HepG2 (cell line): ENCODE measurements around the gene CHKA. TPM values are rescaled to one million over a fixed set of nuclear protein-coding genes. Genes with fewer than 3 reads are reported as not detected.

Experiments used
- AGO1 ChIP-seq: fragments of 200-400 bp; formaldehyde crosslinking; IDR thresholded peaks from 2 replicates; pipeline ENCODE4 v1.6.1; 2017; ENCODE audit warnings: mild to moderate bottlenecking, low read depth, low read length, moderate library complexity; ENCODE audit not compliant: poor library complexity, severe bottlenecking
- ARNTL ChIP-seq: sonication (generic); formaldehyde crosslinking; IDR thresholded peaks from 2 replicates; pipeline ENCODE4 v1.4.0; 2020; ENCODE audit warnings: mild to moderate bottlenecking, missing genetic modification reagents
- CC2D1A ChIP-seq: sonication (generic); formaldehyde crosslinking; IDR thresholded peaks from 2 replicates; pipeline ENCODE4 v1.8.1; 2023; ENCODE audit warnings: mild to moderate bottlenecking, missing genetic modification reagents
- DPF2 ChIP-seq: sonication (generic); formaldehyde crosslinking; IDR thresholded peaks from 2 replicates; pipeline ENCODE4 v1.4.0; 2020; ENCODE audit warnings: mild to moderate bottlenecking, low read depth, missing genetic modification reagents, borderline replicate concordance
- HOXA5 ChIP-seq: sonication (generic); formaldehyde crosslinking; IDR thresholded peaks from 2 replicates; pipeline ENCODE4 v1.4.0; 2020; ENCODE audit warnings: missing genetic modification reagents
- MYC ChIP-seq: sonication (generic); formaldehyde crosslinking; IDR thresholded peaks from 2 replicates; pipeline ENCODE4 v1.9.0; 2021; ENCODE audit warnings: missing genetic modification reagents, borderline replicate concordance
- PHF21A ChIP-seq: sonication (generic); formaldehyde crosslinking; IDR thresholded peaks from 2 replicates; pipeline ENCODE4 v1.5.0; 2020; ENCODE audit warnings: mild to moderate bottlenecking, missing genetic modification reagents
- POLR2A ChIP-seq, 2 experiments: IDR thresholded peaks; 2 replicates each; pipeline ENCODE4 v1.6.1; 2011; ENCODE audit warnings: low read depth in 2 of 2, low read length in 2 of 2, mild to moderate bottlenecking in 1 of 2, moderate library complexity in 1 of 2; ENCODE audit not compliant: insufficient read depth in 1 of 2
- SOX5 ChIP-seq: IDR thresholded peaks from 2 replicates; pipeline ENCODE4 v1.6.1; 2016; ENCODE audit warnings: borderline replicate concordance
- SP5 ChIP-seq: IDR thresholded peaks from 2 replicates; pipeline ENCODE4 v1.6.1; 2016; ENCODE audit warnings: low read depth, borderline replicate concordance
- ZNF24 ChIP-seq: fragments of 450-650 bp; IDR thresholded peaks from 2 replicates; pipeline ENCODE4 v1.6.1; 2017; ENCODE audit warnings: antibody characterized with exemption, mild to moderate bottlenecking
- ZNF34 ChIP-seq: sonication (generic); formaldehyde crosslinking; IDR thresholded peaks from 2 replicates; pipeline ENCODE4 v1.4.0; 2020; ENCODE audit warnings: mild to moderate bottlenecking, missing genetic modification reagents, borderline replicate concordance
- ZNF44 ChIP-seq: sonication (generic); formaldehyde crosslinking; IDR thresholded peaks from 2 replicates; pipeline ENCODE4 v1.5.1; 2020; ENCODE audit warnings: mild to moderate bottlenecking, missing genetic modification reagents
- ZNF660 ChIP-seq: sonication (generic); formaldehyde crosslinking; IDR thresholded peaks from 2 replicates; pipeline ENCODE4 v1.5.1; 2020; ENCODE audit warnings: mild to moderate bottlenecking, low read depth, missing genetic modification reagents, borderline replicate concordance
- ZNF766 ChIP-seq: sonication (generic); formaldehyde crosslinking; IDR thresholded peaks from 2 replicates; pipeline ENCODE4 v1.5.0; 2020; ENCODE audit warnings: missing genetic modification reagents, borderline replicate concordance
- polyA plus RNA-seq, 8 experiments: library from polyadenylated mRNA; depleted of rRNA in 3 of 8; stranded (reverse) in 7 of 8; unstranded in 1 of 8; fragments of >200 nt; fragmentation: Illumina TruSeq in 4 of 8; extraction: Trizol in 4 of 8; gene quantifications; 2 replicates each; pipeline versions ENCODE4 v1.2.1 to v1.2.3, GENCODE V29; 2011 to 2016; ENCODE audit warnings: low read depth in 4 of 8, missing spikeins in 1 of 8, mixed read lengths in 1 of 8; ENCODE audit not compliant: insufficient read depth in 1 of 8
- total RNA-seq, 5 experiments: library from RNA; depleted of rRNA; stranded (reverse); fragments of >200 nt; fragmentation: Illumina TruSeq; extraction: Trizol; gene quantifications; 2 replicates each; pipeline ENCODE4 v1.2.3, GENCODE V29; 2016; ENCODE audit warnings: low read depth in 1 of 5
- TF ChIP-seq, protein P1 (sequence below): sonication (generic); formaldehyde crosslinking; IDR thresholded peaks from 2 replicates; pipeline ENCODE4 v1.9.0; 2021; ENCODE audit warnings: missing genetic modification reagents, borderline replicate concordance
- TF ChIP-seq, protein P2 (sequence below): sonication (generic); formaldehyde crosslinking; IDR thresholded peaks from 2 replicates; pipeline ENCODE4 v1.5.1; 2020; ENCODE audit warnings: mild to moderate bottlenecking, moderate library complexity, missing genetic modification reagents
- TF ChIP-seq, protein P3 (sequence below): sonication (generic); formaldehyde crosslinking; IDR thresholded peaks from 2 replicates; pipeline ENCODE4 v1.8.1; 2023; ENCODE audit warnings: missing genetic modification reagents, mild to moderate bottlenecking, borderline replicate concordance
- TF ChIP-seq, protein P4 (sequence below): sonication (generic); formaldehyde crosslinking; IDR thresholded peaks from 2 replicates; pipeline ENCODE4 v1.8.1; 2022; ENCODE audit warnings: low read depth, mild to moderate bottlenecking, missing genetic modification reagents
- TF ChIP-seq, protein P5 (sequence below): sonication (generic); formaldehyde crosslinking; IDR thresholded peaks from 2 replicates; pipeline ENCODE4 v1.8.1; 2023; ENCODE audit warnings: missing genetic modification reagents, inconsistent platforms, borderline replicate concordance
- TF ChIP-seq, protein P6 (sequence below): sonication (generic); formaldehyde crosslinking; IDR thresholded peaks from 2 replicates; pipeline ENCODE4 v1.4.0; 2020; ENCODE audit warnings: mild to moderate bottlenecking, low read depth, missing genetic modification reagents

Gene CHKA
- total and polyA plus RNA-seq, 2 of the 13 experiments (the other 11 are each of a cell fraction or from before 2014, with no cell fraction given) = 71.6 to 92.7 TPM

DNA sequence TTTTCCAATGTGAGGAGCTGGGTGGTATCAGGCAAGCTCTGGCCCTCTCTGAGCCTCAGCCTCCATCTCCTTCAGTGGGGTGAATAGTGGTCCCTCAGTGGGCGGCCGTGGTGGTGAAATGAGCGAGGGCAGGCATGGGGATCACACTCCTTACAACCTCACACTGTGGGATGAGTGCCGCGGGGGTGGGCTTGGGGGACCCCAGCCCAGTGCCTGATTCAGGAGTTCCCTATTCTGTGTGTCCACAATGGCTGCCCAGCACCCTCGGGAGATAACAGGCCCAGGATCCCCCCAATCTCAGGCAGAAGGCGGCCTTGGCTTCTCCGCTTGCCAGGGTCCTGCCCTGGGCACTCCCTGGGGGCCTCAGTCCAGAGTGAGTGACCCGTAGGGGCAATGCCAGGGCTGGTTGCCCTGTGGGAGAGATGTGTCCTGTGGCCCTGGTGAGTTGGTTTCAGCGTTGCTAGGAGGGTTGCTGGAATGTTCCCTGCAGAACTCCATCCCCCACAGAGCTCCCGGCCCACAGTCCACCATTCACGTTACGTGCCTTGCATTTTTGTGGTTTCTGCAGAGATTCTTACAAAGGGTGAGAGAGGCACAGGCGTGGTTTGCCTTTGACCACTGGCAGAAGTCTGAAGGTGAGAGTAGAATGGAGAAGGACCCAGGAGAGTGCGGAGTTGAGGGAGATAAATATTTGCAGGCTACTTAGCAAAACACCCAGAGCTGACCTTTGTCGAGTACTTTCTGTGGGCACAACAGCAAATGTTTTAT is 108.2 kb downstream of the CHKA start (continued):
- TF ChIP-seq, protein P1, sequence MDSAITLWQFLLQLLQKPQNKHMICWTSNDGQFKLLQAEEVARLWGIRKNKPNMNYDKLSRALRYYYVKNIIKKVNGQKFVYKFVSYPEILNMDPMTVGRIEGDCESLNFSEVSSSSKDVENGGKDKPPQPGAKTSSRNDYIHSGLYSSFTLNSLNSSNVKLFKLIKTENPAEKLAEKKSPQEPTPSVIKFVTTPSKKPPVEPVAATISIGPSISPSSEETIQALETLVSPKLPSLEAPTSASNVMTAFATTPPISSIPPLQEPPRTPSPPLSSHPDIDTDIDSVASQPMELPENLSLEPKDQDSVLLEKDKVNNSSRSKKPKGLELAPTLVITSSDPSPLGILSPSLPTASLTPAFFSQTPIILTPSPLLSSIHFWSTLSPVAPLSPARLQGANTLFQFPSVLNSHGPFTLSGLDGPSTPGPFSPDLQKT (CRISPR knock-in tag) = no peak
- TF ChIP-seq DPF2 (CRISPR knock-in tag) (peak; percentile 83), SOX5 (CRISPR knock-in tag) (peak; percentile 73; the same call in 1 of the 2 replicates), PHF21A (CRISPR knock-in tag) (no peak; the same call in 1 of the 2 replicates), ZNF24 (no peak), POLR2A (IDR thresholded peaks at IDR 0.05; ENCODE audit: insufficient read depth in 1 of 2, low read depth in 2 of 2, low read length in 2 of 2) (0 out of 4 replicates have a peak, but pooled peaks of 1 of the 2 experiments have one; percentile 41), ZNF34 (CRISPR knock-in tag) (no peak), ZNF660 (CRISPR knock-in tag) (no peak), SP5 (CRISPR knock-in tag) (peak; percentile 71), ZNF766 (CRISPR knock-in tag) (peak; percentile 52; the same call in 1 of the 2 replicates), MYC (CRISPR knock-in tag) (no peak), CC2D1A (CRISPR knock-in tag) (no peak), ZNF44 (no peak), AGO1 (no peak), ARNTL (CRISPR knock-in tag) (no peak), HOXA5 (no peak)
- TF ChIP-seq, protein P2, sequence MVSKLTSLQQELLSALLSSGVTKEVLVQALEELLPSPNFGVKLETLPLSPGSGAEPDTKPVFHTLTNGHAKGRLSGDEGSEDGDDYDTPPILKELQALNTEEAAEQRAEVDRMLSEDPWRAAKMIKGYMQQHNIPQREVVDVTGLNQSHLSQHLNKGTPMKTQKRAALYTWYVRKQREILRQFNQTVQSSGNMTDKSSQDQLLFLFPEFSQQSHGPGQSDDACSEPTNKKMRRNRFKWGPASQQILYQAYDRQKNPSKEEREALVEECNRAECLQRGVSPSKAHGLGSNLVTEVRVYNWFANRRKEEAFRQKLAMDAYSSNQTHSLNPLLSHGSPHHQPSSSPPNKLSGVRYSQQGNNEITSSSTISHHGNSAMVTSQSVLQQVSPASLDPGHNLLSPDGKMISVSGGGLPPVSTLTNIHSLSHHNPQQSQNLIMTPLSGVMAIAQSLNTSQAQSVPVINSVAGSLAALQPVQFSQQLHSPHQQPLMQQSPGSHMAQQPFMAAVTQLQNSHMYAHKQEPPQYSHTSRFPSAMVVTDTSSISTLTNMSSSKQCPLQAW = no peak
- TF ChIP-seq, protein P3, sequence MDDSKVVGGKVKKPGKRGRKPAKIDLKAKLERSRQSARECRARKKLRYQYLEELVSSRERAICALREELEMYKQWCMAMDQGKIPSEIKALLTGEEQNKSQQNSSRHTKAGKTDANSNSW (CRISPR knock-in tag) = no peak
- TF ChIP-seq, protein P4, sequence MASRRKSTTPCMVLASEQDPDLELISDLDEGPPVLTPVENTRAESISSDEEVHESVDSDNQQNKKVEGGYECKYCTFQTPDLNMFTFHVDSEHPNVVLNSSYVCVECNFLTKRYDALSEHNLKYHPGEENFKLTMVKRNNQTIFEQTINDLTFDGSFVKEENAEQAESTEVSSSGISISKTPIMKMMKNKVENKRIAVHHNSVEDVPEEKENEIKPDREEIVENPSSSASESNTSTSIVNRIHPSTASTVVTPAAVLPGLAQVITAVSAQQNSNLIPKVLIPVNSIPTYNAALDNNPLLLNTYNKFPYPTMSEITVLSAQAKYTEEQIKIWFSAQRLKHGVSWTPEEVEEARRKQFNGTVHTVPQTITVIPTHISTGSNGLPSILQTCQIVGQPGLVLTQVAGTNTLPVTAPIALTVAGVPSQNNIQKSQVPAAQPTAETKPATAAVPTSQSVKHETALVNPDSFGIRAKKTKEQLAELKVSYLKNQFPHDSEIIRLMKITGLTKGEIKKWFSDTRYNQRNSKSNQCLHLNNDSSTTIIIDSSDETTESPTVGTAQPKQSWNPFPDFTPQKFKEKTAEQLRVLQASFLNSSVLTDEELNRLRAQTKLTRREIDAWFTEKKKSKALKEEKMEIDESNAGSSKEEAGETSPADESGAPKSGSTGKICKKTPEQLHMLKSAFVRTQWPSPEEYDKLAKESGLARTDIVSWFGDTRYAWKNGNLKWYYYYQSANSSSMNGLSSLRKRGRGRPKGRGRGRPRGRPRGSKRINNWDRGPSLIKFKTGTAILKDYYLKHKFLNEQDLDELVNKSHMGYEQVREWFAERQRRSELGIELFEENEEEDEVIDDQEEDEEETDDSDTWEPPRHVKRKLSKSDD (CRISPR knock-in tag) = no peak; the same call in 1 of the 2 replicates
- TF ChIP-seq, protein P5, sequence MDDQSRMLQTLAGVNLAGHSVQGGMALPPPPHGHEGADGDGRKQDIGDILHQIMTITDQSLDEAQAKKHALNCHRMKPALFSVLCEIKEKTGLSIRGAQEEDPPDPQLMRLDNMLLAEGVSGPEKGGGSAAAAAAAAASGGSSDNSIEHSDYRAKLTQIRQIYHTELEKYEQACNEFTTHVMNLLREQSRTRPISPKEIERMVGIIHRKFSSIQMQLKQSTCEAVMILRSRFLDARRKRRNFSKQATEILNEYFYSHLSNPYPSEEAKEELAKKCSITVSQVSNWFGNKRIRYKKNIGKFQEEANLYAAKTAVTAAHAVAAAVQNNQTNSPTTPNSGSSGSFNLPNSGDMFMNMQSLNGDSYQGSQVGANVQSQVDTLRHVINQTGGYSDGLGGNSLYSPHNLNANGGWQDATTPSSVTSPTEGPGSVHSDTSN (CRISPR knock-in tag) = no peak
- TF ChIP-seq, protein P6, sequence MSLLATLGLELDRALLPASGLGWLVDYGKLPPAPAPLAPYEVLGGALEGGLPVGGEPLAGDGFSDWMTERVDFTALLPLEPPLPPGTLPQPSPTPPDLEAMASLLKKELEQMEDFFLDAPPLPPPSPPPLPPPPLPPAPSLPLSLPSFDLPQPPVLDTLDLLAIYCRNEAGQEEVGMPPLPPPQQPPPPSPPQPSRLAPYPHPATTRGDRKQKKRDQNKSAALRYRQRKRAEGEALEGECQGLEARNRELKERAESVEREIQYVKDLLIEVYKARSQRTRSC (CRISPR knock-in tag) = no peak
